Ishikawa (cell line): ENCODE data around the gene BPIFA3.

Experiments used
- CEBPB ChIP-seq: IDR thresholded peaks from 2 replicates; pipeline ENCODE4 v1.6.1; 2012
- CREB1 ChIP-seq: IDR thresholded peaks from 2 replicates; pipeline ENCODE4 v1.6.1; 2012; ENCODE audit warnings: low read depth
- EP300 ChIP-seq: IDR thresholded peaks from 2 replicates; pipeline ENCODE4 v1.6.1; 2012; ENCODE audit warnings: borderline replicate concordance
- FOXM1 ChIP-seq: IDR thresholded peaks from 2 replicates; pipeline ENCODE4 v1.6.1; 2012; ENCODE audit warnings: low read depth, borderline replicate concordance
- MAX ChIP-seq: IDR thresholded peaks from 2 replicates; pipeline ENCODE4 v1.6.1; 2012
- NFIC ChIP-seq: IDR thresholded peaks from 2 replicates; pipeline ENCODE4 v1.6.1; 2012
- REST ChIP-seq: IDR thresholded peaks from 2 replicates; pipeline ENCODE4 v1.6.1; 2012; ENCODE audit warnings: low read depth, mild to moderate bottlenecking
- TEAD4 ChIP-seq: IDR thresholded peaks from 2 replicates; pipeline ENCODE4 v1.6.1; 2012
- YY1 ChIP-seq: IDR thresholded peaks from 2 replicates; pipeline ENCODE4 v1.6.1; 2012; ENCODE audit warnings: low read depth
- ZBTB7A ChIP-seq: IDR thresholded peaks from 2 replicates; pipeline ENCODE4 v1.6.1; 2012; ENCODE audit warnings: low read depth

GRCh38 chr20:33273117-33273851, 56.1 kb downstream of the BPIFA3 start:
- TF ChIP-seq EP300 (no peak), NFIC (no peak), REST (no peak), MAX (no peak), YY1 (no peak), FOXM1 (no peak), TEAD4 (no peak), CEBPB (no peak), CREB1 (no peak), ZBTB7A (no peak)
